BJ (cell line): ENCODE measurements around the gene DNASE1L1. TPM values are rescaled to one million over a fixed set of nuclear protein-coding genes. Genes with fewer than 3 reads are reported as not detected.
"Not testable (repeated sequence)": the region's sequence is repeated elsewhere in the genome, so short reads cannot be mapped to it uniquely, and the experiment has no call there.

Source experiments
- CTCF ChIA-PET: fragments of 350-600 bp; formaldehyde crosslinking; extraction: SDS; loops from one replicate; lab custom pipeline; 2021; ENCODE audit warnings: antibody characterized with exemption, inconsistent platforms; lab: Yijun Ruan, JAX
- POLR2A ChIA-PET: fragments of 300-600 bp; sonication (Branson Sonifier 250); formaldehyde crosslinking; extraction: SDS; loops from one replicate; lab custom pipeline; 2021; ENCODE audit warnings: antibody characterized with exemption; lab: Charles Lee
- DNase-seq: peaks from one replicate; pipeline ENCODE4 v3.0.0-alpha.2; 2011; ENCODE audit warnings: low read depth
- H3K27me3 ChIP-seq: 2 replicates; pipeline ENCODE4 v1.6.0; 2011; ENCODE audit warnings: low read length; ENCODE audit not compliant: control insufficient read depth, insufficient read depth
- H3K36me3 ChIP-seq: 2 replicates; pipeline ENCODE4 v1.5.1; 2011; ENCODE audit warnings: low read length; ENCODE audit not compliant: control insufficient read depth, insufficient read depth
- H3K4me3 ChIP-seq: 2 replicates; pipeline ENCODE4 v1.5.1; 2011; ENCODE audit warnings: low read depth, mild to moderate bottlenecking, control low read depth, low read length
- CTCF ChIP-seq: IDR thresholded peaks from 2 replicates; pipeline ENCODE4 v1.5.1; 2011; ENCODE audit warnings: low read depth, mild to moderate bottlenecking, control low read depth, inconsistent platforms, low read length, moderate library complexity; ENCODE audit not compliant: insufficient read depth
- polyA plus RNA-seq: library from polyadenylated mRNA; depleted of rRNA; stranded (reverse); fragments of >200 nt; gene quantifications from 2 replicates; pipeline ENCODE4 v1.2.3, GENCODE V29; 2011

The DNASE1L1 gene
- polyA plus RNA-seq, 1 experiment: 63.5 TPM

GRCh38 chrX:154388649-154389048 lies 20.4 kb downstream of the DNASE1L1 start:
- DNase-seq, CTCF ChIA-PET, H3K4me3 ChIP-seq, POLR2A ChIA-PET, H3K36me3 ChIP-seq, H3K27me3 ChIP-seq: not testable (repeated sequence)

GRCh38 chrX:154388094-154388493 lies 21.0 kb downstream of the DNASE1L1 start:
- POLR2A ChIA-PET, H3K27me3 ChIP-seq, DNase-seq: not testable (repeated sequence)

GRCh38 chrX:154384284-154384892 lies 24.7 kb downstream of the DNASE1L1 start:
- CTCF ChIA-PET: interaction anchor here (1.2 to 3.8 kb wide), 4 partner anchors 11 to 150 kb away, joined by 3 to 17 read pairs (median 6); no protein-coding TSS in a partner anchor
- Histone ChIP-seq H3K27me3 (no peaks in the 10 kb centered on the region), H3K36me3 (peaks cover 6% of the 10 kb centered on the region; the same call in 1 of the 2 replicates), H3K4me3 (no peak overlapping the region)
- no peak for DNase-seq
- POLR2A ChIA-PET: no interaction called here
- TF ChIP-seq CTCF: peak; percentile 57

More at GRCh38 chrX:154388094-154388493, 21.0 kb downstream of the DNASE1L1 start:
- H3K4me3 ChIP-seq, H3K36me3 ChIP-seq, CTCF ChIA-PET: not testable (repeated sequence)

GRCh38 chrX:154383359-154384283 lies 25.4 kb downstream of the DNASE1L1 start:
- H3K4me3 ChIP-seq: no peak overlapping the region
- POLR2A ChIA-PET: interaction anchor here (0.8 kb wide), 1 partner anchor 13 kb away, joined by 9 read pairs; no protein-coding TSS in a partner anchor
- CTCF ChIA-PET: interaction anchor here (0.6 to 3.8 kb wide), 5 partner anchors 10 to 156 kb away, joined by 3 to 17 read pairs (median 5); no protein-coding TSS in a partner anchor
- H3K27me3 ChIP-seq: no peaks in the 10 kb centered on the region
- peaks cover 6% of the 10 kb centered on the region; the same call in 1 of the 2 replicates for H3K36me3 ChIP-seq
- DNase-seq: no peak
- TF ChIP-seq CTCF: no peak

- no peak for DNase-seq
- Histone ChIP-seq H3K27me3 (no peaks in the 10 kb centered on the region), H3K4me3 (no peak overlapping the region), H3K36me3 (peaks cover 6% of the 10 kb centered on the region; the same call in 1 of the 2 replicates)
- TF ChIP-seq CTCF: no peak
- ChIA-PET POLR2A (interaction anchor here (0.8 kb wide), 1 partner anchor 12 kb away, joined by 9 read pairs; no protein-coding TSS in a partner anchor), CTCF (interaction anchor here (1.5 to 3.8 kb wide), 2 partner anchors 9 to 144 kb away, joined by 3 to 17 read pairs; no protein-coding TSS in a partner anchor)
These were observed 26.5 kb downstream of the DNASE1L1 start for GRCh38 chrX:154382483-154383069.
